Vagina (tissue), 2 donors: ENCODE measurements around the gene TIE1. TPM values are rescaled to one million over a fixed set of nuclear protein-coding genes. Genes with fewer than 3 reads are reported as not detected.

ENCODE experiments used
- DNase-seq, 2 donors: peaks; one replicate each; pipeline ENCODE4 v3.0.0-alpha.2; 2017; ENCODE audit errors: extremely low spot score in 2 of 2
- H3K27ac ChIP-seq: fragments of 200-600 bp; sonication (generic); one replicate; pipeline ENCODE4 v1.5.1; 2019
- H3K27me3 ChIP-seq: fragments of 200-600 bp; sonication (generic); one replicate; pipeline ENCODE4 v1.5.1; 2019
- H3K36me3 ChIP-seq, 2 donors: fragments of 200-600 bp; sonication (generic); one replicate each; pipeline ENCODE4 v1.5.1; 2017 to 2019
- H3K4me1 ChIP-seq: fragments of 200-600 bp; sonication (generic); one replicate; pipeline ENCODE4 v1.5.1; 2019
- H3K4me3 ChIP-seq, 2 donors: fragments of 200-600 bp; sonication (generic); 1 replicate in 1 of 2; 2 replicates in 1 of 2; pipeline ENCODE4 v1.5.1; 2016 to 2019
- H3K9me3 ChIP-seq: fragments of 200-600 bp; sonication (generic); one replicate; pipeline ENCODE4 v1.5.1; 2019
- POLR2A ChIP-seq, 2 donors: fragments of 450-650 bp; IDR thresholded peaks; one replicate each; pipeline ENCODE4 v1.6.1; 2017; ENCODE audit warnings: antibody characterized with exemption in 2 of 2, mild to moderate bottlenecking in 2 of 2, moderate library complexity in 2 of 2
- POLR2AphosphoS5 ChIP-seq, 2 donors: sonication (generic); formaldehyde crosslinking; IDR thresholded peaks; one replicate each; pipeline ENCODE4 v1.9.0; 2017; ENCODE audit warnings: antibody characterized with exemption in 2 of 2, mild to moderate bottlenecking in 2 of 2, low read depth in 1 of 2; ENCODE audit not compliant: insufficient read depth in 1 of 2
- intact Hi-C: fragments of 100-400 bp; cut with DNase I; formaldehyde crosslinking; loops from one replicate; pipeline ENCODE4 v1.15.1; 2023
- total RNA-seq: library from RNA; depleted of rRNA; stranded (reverse); fragments of >200 nt; gene quantifications from one replicate; pipeline ENCODE4 v1.2.3, GENCODE V29; 2016
- TF ChIP-seq, protein P1 (sequence below), 3 experiments: fragments of 450-650 bp in 2 of 3; fragments of 200-600 bp in 1 of 3; sonication (generic) in 1 of 3; IDR thresholded peaks; one replicate each; pipeline ENCODE4 v1.5.1; 2017 to 2019; ENCODE audit warnings: antibody characterized with exemption in 3 of 3, mild to moderate bottlenecking in 2 of 3, moderate library complexity in 2 of 3

Gene TIE1
- total RNA-seq, 1 donor from 2014 or later: 36.1 TPM

DNA sequence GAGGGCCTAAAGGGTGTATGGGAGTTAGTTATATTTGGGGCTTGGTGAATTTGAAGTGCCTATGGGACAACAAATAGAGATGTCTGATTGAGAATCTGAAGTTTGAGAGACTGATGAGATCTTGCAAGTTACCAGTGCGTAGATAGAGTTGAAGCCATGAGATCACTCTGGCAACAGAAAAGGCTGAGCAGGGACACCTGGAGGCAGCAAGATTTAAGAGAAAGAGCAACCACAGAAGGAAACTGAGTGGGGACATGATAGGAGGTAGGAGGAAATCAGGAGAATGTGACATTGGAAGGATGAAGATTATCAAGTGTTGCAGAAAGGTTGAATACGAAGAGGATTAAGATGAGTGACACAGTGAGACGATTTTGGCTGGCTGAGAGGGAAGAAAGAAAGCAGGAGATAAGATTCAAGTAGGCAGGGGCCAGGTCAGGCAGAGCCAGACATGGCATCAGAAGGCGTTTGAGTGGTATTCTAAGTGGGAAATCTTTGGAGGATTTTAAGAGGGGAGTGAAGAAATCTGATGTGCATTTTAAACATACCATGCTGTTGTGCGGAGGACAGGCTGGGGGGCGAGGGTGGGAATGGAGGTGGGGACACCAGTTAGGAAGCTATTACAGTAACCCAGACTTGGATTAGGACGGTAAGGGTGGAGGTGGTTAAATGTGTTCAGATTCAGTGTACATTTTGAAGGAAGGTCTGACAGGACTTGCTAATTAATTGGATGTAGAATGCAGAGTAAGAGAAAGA is 33.8 kb downstream of the TIE1 start:
- intact Hi-C loops: no loop called here
- Histone ChIP-seq H3K27ac (no peak overlapping the region), H3K4me3 (no peak overlapping the region), H3K9me3 (no peaks in the 10 kb centered on the region), H3K36me3 (no peaks in the 10 kb centered on the region), H3K27me3 (no peaks in the 10 kb centered on the region), H3K4me1 (peaks cover 8% of the 10 kb centered on the region)
- no peak for DNase-seq
- TF ChIP-seq, protein P1, sequence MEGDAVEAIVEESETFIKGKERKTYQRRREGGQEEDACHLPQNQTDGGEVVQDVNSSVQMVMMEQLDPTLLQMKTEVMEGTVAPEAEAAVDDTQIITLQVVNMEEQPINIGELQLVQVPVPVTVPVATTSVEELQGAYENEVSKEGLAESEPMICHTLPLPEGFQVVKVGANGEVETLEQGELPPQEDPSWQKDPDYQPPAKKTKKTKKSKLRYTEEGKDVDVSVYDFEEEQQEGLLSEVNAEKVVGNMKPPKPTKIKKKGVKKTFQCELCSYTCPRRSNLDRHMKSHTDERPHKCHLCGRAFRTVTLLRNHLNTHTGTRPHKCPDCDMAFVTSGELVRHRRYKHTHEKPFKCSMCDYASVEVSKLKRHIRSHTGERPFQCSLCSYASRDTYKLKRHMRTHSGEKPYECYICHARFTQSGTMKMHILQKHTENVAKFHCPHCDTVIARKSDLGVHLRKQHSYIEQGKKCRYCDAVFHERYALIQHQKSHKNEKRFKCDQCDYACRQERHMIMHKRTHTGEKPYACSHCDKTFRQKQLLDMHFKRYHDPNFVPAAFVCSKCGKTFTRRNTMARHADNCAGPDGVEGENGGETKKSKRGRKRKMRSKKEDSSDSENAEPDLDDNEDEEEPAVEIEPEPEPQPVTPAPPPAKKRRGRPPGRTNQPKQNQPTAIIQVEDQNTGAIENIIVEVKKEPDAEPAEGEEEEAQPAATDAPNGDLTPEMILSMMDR (IDR thresholded peaks at IDR 0.05): no peak

DNA sequence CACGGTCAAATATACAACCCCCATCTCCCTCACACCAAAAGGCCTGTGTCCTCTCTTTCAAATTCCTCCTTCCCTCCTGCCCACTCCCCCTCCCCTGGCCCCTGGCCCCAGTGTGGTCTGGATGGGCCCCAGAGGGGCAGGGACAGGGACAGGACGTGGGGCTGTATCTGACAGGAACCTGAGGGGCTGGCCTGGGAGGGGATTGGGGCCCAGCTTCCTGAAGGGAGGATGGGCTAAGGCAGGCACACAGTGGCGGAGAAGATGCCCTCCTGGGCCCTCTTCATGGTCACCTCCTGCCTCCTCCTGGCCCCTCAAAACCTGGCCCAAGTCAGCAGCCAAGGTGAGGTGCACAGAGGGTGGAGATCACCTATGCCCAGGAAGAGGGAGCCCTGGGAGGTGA is 36.8 kb downstream of the TIE1 start, which contains the start of gene MPL:
MPL (plus strand) TSS at position 231 of the 400 bp plus-strand sequence; CDS start at position 262, 31 bp downstream.
- Histone ChIP-seq H3K27ac (no peak within 1 kb of the TSS), H3K4me3 (no peak within 1 kb of the TSS), H3K36me3 (no peaks in the 10 kb centered on the region), H3K27me3 (no peaks in the 10 kb centered on the region), H3K9me3 (no peaks in the 10 kb centered on the region), H3K4me1 (no peaks in the 10 kb centered on the region)
- intact Hi-C loops: no loop called here
- DNase-seq: no peak
- TF ChIP-seq POLR2A (IDR thresholded peaks at IDR 0.05) (no peak), POLR2AphosphoS5 (IDR thresholded peaks at IDR 0.05; ENCODE audit: insufficient read depth in 1 of 2, low read depth in 1 of 2) (no peak)
- TF ChIP-seq, protein P1 (IDR thresholded peaks at IDR 0.05): no peak

DNA sequence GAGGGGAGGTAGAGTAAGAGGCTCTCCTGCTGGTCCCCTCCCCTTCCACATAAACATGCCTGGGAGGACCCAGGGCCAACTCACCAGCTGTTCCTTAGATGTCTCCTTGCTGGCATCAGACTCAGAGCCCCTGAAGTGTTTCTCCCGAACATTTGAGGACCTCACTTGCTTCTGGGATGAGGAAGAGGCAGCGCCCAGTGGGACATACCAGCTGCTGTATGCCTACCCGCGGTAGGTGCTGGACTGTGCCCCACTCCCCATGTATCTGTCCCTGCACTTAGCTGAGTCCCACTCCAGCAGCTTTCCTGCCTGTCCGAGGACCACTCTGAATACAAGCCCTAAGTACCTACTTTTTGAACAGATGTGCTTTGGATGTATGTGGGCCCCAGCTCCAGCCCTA is 37.2 kb downstream of the TIE1 start:
- Histone ChIP-seq H3K27ac (no peak overlapping the region), H3K4me3 (no peak overlapping the region), H3K4me1 (no peaks in the 10 kb centered on the region), H3K36me3 (no peaks in the 10 kb centered on the region), H3K27me3 (no peaks in the 10 kb centered on the region), H3K9me3 (no peaks in the 10 kb centered on the region)
- intact Hi-C loops: no loop called here
- TF ChIP-seq POLR2AphosphoS5 (IDR thresholded peaks at IDR 0.05; ENCODE audit: insufficient read depth in 1 of 2, low read depth in 1 of 2) (no peak), POLR2A (IDR thresholded peaks at IDR 0.05) (no peak)
- TF ChIP-seq, protein P1 (IDR thresholded peaks at IDR 0.05): no peak
- no peak for DNase-seq

- H3K9me3 ChIP-seq: no peaks in the 10 kb centered on the region
- no peaks in the 10 kb centered on the region for H3K4me1 ChIP-seq
- H3K36me3 ChIP-seq: no peaks in the 10 kb centered on the region
- H3K4me3 ChIP-seq: no peak overlapping the region
- intact Hi-C loops: no loop called here
- H3K27ac ChIP-seq: no peak overlapping the region
- DNase-seq: no peak
- no peak for TF ChIP-seq POLR2AphosphoS5 (IDR thresholded peaks at IDR 0.05; ENCODE audit: insufficient read depth in 1 of 2, low read depth in 1 of 2)
- TF ChIP-seq, protein P1 (IDR thresholded peaks at IDR 0.05): no peak
- TF ChIP-seq POLR2A (IDR thresholded peaks at IDR 0.05): no peak
- H3K27me3 ChIP-seq: no peaks in the 10 kb centered on the region
Observed at GRCh38 chr1:43339584-43340232, 38.9 kb downstream of the TIE1 start.

DNA sequence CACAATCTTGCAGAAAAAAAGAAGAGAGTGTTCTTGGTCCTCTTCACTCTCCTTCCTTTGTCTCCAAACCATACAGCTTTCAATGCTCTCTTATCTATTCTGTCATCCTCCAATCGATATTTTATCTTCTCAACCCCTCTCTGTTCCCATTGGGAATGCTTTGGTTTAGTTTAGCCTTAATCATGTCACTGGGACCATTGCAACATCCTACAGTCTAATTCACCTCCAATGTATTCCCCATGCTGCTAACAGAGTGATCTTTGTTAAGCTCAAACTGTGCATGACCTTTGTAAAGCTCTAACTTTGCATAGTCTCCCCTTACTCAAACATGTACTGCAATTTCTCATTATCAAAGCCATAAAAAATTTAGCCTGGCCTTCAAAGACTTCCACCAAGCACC is 39.8 kb downstream of the TIE1 start:
- TF ChIP-seq, protein P1 (IDR thresholded peaks at IDR 0.05): no peak
- no peak for TF ChIP-seq POLR2A (IDR thresholded peaks at IDR 0.05)
- no peak for TF ChIP-seq POLR2AphosphoS5 (IDR thresholded peaks at IDR 0.05; ENCODE audit: insufficient read depth in 1 of 2, low read depth in 1 of 2)
- no peaks in the 10 kb centered on the region for H3K27me3 ChIP-seq
- H3K4me1 ChIP-seq: no peaks in the 10 kb centered on the region
- intact Hi-C loops: no loop called here
- H3K4me3 ChIP-seq: no peak overlapping the region
- H3K36me3 ChIP-seq: no peaks in the 10 kb centered on the region
- no peaks in the 10 kb centered on the region for H3K9me3 ChIP-seq
- no peak overlapping the region for H3K27ac ChIP-seq
- DNase-seq: no peak
